Breast epithelium (tissue), 3 donors: ENCODE measurements around the gene UGT1A3.

ENCODE experiments used
- POLR2A ChIP-seq: fragments of 450-650 bp; IDR thresholded peaks from one replicate; pipeline ENCODE4 v1.6.1; 2016; ENCODE audit warnings: antibody characterized with exemption, mild to moderate bottlenecking, moderate library complexity
- TF ChIP-seq, protein P1 (sequence below), 3 donors: fragments of 450-650 bp; IDR thresholded peaks; one replicate each; pipeline ENCODE4 v1.5.1; 2016 to 2017; ENCODE audit warnings: antibody characterized with exemption in 3 of 3, mild to moderate bottlenecking in 3 of 3, moderate library complexity in 3 of 3

DNA sequence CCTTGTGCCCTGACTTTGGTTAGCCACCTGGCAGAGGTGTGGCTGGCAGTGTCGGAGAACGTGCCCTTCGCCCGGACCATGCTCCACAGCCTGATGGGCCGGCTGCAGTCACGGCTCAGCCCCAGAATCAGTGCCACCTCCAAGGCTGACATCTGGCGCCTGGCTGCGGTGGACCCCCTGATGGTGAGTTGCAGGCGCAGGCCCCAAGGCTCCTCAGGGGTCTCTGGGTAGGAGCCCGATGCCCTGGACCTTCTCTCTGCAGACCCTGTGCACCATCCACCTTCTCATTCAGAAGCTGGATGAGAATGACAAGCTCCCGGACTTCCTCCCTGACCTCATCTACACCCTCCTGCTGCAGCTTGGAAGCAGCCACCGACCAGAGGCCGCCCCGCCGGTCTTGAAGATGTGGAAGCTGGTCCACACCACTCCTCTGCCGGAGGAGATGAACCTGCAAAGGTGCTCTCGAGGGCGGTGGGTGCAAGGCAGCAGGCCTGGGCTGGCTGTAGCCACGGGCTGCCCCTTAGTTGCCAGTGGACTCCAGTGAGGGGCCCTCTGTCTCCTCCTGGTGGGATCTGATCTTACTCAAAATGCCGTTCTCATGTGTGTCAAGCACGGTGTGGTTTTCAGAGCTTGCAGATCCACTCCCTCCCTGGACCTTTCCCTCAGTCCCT lies 93.4 kb downstream of the UGT1A3 start:
- no peak for TF ChIP-seq POLR2A
- TF ChIP-seq, protein P1, sequence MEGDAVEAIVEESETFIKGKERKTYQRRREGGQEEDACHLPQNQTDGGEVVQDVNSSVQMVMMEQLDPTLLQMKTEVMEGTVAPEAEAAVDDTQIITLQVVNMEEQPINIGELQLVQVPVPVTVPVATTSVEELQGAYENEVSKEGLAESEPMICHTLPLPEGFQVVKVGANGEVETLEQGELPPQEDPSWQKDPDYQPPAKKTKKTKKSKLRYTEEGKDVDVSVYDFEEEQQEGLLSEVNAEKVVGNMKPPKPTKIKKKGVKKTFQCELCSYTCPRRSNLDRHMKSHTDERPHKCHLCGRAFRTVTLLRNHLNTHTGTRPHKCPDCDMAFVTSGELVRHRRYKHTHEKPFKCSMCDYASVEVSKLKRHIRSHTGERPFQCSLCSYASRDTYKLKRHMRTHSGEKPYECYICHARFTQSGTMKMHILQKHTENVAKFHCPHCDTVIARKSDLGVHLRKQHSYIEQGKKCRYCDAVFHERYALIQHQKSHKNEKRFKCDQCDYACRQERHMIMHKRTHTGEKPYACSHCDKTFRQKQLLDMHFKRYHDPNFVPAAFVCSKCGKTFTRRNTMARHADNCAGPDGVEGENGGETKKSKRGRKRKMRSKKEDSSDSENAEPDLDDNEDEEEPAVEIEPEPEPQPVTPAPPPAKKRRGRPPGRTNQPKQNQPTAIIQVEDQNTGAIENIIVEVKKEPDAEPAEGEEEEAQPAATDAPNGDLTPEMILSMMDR (IDR thresholded peaks at IDR 0.05): no peak
